ENCODE results near the gene ARHGEF12. TPM values are rescaled to one million over a fixed set of nuclear protein-coding genes. Genes with fewer than 3 reads are reported as not detected.

The ARHGEF12 gene
- total RNA-seq, 2 donors from 2014 or later: 113 to 132 TPM

- Histone ChIP-seq H3K27me3 (replicated peaks; ENCODE audit: insufficient read depth) (no peaks in the 10 kb centered on the region), H3K36me3 (no peaks in the 10 kb centered on the region), H3K4me3 (no peak overlapping the region), H3K9me3 (no peaks in the 10 kb centered on the region), H3K4me1 (ENCODE audit: control insufficient read depth in 1 of 2, low read depth in 2 of 2) (peaks cover 23 to 29% of the 10 kb centered on the region in 2 donors), H3K27ac (no peak overlapping the region)
- DNase-seq (ENCODE audit: low spot score): no peak
- no peak for ATAC-seq (ENCODE audit: insufficient number of reproducible peaks, low FRiP score, low read depth)
- TF ChIP-seq, protein P1, sequence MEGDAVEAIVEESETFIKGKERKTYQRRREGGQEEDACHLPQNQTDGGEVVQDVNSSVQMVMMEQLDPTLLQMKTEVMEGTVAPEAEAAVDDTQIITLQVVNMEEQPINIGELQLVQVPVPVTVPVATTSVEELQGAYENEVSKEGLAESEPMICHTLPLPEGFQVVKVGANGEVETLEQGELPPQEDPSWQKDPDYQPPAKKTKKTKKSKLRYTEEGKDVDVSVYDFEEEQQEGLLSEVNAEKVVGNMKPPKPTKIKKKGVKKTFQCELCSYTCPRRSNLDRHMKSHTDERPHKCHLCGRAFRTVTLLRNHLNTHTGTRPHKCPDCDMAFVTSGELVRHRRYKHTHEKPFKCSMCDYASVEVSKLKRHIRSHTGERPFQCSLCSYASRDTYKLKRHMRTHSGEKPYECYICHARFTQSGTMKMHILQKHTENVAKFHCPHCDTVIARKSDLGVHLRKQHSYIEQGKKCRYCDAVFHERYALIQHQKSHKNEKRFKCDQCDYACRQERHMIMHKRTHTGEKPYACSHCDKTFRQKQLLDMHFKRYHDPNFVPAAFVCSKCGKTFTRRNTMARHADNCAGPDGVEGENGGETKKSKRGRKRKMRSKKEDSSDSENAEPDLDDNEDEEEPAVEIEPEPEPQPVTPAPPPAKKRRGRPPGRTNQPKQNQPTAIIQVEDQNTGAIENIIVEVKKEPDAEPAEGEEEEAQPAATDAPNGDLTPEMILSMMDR (IDR thresholded peaks at IDR 0.05): no peak
These were observed 54.3 kb downstream of the ARHGEF12 start for GRCh38 chr11:120390585-120390922.

- no peak overlapping the region for H3K27ac ChIP-seq
- TF ChIP-seq, protein P1 (IDR thresholded peaks at IDR 0.05): no peak
- H3K4me3 ChIP-seq: no peak overlapping the region
- no peak for ATAC-seq (ENCODE audit: insufficient number of reproducible peaks, low FRiP score, low read depth)
- H3K36me3 ChIP-seq: no peaks in the 10 kb centered on the region
- no peak for DNase-seq (ENCODE audit: low spot score)
- peaks cover 18 to 21% of the 10 kb centered on the region in 2 donors for H3K4me1 ChIP-seq (ENCODE audit: control insufficient read depth in 1 of 2, low read depth in 2 of 2)
- no peaks in the 10 kb centered on the region for H3K27me3 ChIP-seq (replicated peaks; ENCODE audit: insufficient read depth)
- no peaks in the 10 kb centered on the region for H3K9me3 ChIP-seq
These were observed 55.1 kb downstream of the ARHGEF12 start for GRCh38 chr11:120391292-120391691.

DNA sequence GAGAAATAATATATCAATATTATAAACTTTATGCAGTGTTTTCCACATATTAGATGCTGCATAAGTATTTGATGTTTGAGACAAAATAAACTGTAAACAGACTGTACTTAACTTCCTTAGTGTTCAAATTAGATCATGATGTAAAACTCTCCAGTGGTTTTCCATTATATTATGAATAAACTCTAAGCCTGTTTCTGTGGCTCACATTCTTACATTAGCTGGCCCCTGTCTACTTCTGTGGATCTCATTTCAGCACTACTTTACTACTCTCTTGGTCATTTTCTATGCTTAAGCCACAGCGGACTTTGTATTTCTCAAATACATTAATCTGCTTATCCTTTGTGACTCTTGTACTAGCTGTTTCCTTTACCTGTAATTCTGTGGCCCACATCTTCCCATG lies 55.6 kb downstream of the ARHGEF12 start:
- no peaks in the 10 kb centered on the region for H3K27me3 ChIP-seq (replicated peaks; ENCODE audit: insufficient read depth)
- no peak overlapping the region for H3K4me3 ChIP-seq
- DNase-seq (ENCODE audit: low spot score) (no peak), ATAC-seq (ENCODE audit: insufficient number of reproducible peaks, low FRiP score, low read depth) (no peak)
- no peaks in the 10 kb centered on the region for H3K9me3 ChIP-seq
- H3K27ac ChIP-seq: no peak overlapping the region
- TF ChIP-seq, protein P1 (IDR thresholded peaks at IDR 0.05): no peak
- peaks cover 15 to 16% of the 10 kb centered on the region in 2 donors for H3K4me1 ChIP-seq (ENCODE audit: control insufficient read depth in 1 of 2, low read depth in 2 of 2)
- H3K36me3 ChIP-seq: no peaks in the 10 kb centered on the region

DNA sequence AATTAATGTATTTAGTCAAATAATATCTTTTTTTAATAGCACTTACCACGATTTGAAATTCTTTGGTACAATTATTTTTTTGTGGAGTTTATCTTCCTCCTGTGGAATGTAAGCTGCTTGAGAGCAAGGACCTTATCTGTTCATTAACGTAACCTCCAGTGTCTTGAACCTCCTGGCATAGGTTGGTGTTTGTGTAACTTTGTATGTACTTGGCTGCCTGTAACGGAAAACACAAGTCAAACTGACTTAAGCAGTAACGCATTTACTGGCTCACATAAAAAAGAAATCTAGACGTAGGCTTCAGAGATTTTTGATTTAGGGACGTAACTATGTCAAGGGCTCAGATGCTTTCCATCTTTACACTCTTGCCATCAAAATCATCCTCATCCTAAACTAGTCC lies 56.1 kb downstream of the ARHGEF12 start:
- Histone ChIP-seq H3K9me3 (no peaks in the 10 kb centered on the region), H3K27ac (no peak overlapping the region)
- no peak for DNase-seq (ENCODE audit: low spot score)

DNA sequence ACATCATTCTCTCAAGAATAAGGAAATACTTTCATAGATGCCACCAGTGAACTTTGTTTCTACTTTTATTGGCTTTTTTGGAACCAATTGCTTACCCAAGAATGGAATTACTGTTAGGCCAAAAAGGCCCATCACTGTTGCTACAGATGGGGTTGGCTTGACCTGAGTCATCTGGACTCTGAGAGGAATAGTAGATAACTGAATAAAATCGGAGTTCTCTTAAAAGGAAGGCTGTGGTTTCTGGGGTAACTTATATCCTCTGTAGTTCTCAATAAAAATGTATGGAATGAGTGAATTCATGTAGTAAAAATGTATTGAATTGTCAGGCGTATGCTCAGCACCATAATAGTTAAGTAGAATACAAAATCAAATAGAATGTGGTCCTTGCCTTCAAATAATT lies 56.6 kb downstream of the ARHGEF12 start:
- no peak overlapping the region for H3K4me3 ChIP-seq
- H3K9me3 ChIP-seq: no peaks in the 10 kb centered on the region
- no peak overlapping the region for H3K27ac ChIP-seq
- TF ChIP-seq, protein P1 (IDR thresholded peaks at IDR 0.05): no peak
- H3K4me1 ChIP-seq (ENCODE audit: control insufficient read depth in 1 of 2, low read depth in 2 of 2): peaks cover 15 to 21% of the 10 kb centered on the region in 2 donors
- no peaks in the 10 kb centered on the region for H3K27me3 ChIP-seq (replicated peaks; ENCODE audit: insufficient read depth)
- no peak for ATAC-seq (ENCODE audit: insufficient number of reproducible peaks, low FRiP score, low read depth)
- DNase-seq (ENCODE audit: low spot score): no peak
- H3K36me3 ChIP-seq: no peaks in the 10 kb centered on the region

More for the DNA sequence above, 56.1 kb downstream of the ARHGEF12 start:
- Histone ChIP-seq H3K4me1 (ENCODE audit: control insufficient read depth in 1 of 2, low read depth in 2 of 2) (peaks cover 15 to 18% of the 10 kb centered on the region in 2 donors), H3K36me3 (no peaks in the 10 kb centered on the region), H3K27me3 (replicated peaks; ENCODE audit: insufficient read depth) (no peaks in the 10 kb centered on the region), H3K4me3 (no peak overlapping the region)
- TF ChIP-seq, protein P1 (IDR thresholded peaks at IDR 0.05): no peak
- no peak for ATAC-seq (ENCODE audit: insufficient number of reproducible peaks, low FRiP score, low read depth)
